HEK293 (cell line): ENCODE data around the gene VOPP1.

Experiments
- KLF16 ChIP-seq: fragments of 450-650 bp; formaldehyde crosslinking; IDR thresholded peaks from 2 replicates; pipeline ENCODE4 v1.5.1; 2017; ENCODE audit warnings: missing biosample characterization, missing genetic modification characterization
- MYNN ChIP-seq: fragments of 450-650 bp; formaldehyde crosslinking; IDR thresholded peaks from 2 replicates; pipeline ENCODE4 v1.5.1; 2016; ENCODE audit warnings: missing biosample characterization, missing genetic modification characterization, borderline replicate concordance
- ZBTB10 ChIP-seq: fragments of 450-650 bp; formaldehyde crosslinking; IDR thresholded peaks from 2 replicates; pipeline ENCODE4 v1.5.1; 2016; ENCODE audit warnings: missing biosample characterization, missing genetic modification characterization
- ZNF48 ChIP-seq: fragments of 450-650 bp; formaldehyde crosslinking; IDR thresholded peaks from 2 replicates; pipeline ENCODE4 v1.5.1; 2016; ENCODE audit warnings: missing biosample characterization, missing genetic modification characterization
- ZNF558 ChIP-seq: fragments of 450-650 bp; formaldehyde crosslinking; IDR thresholded peaks from 2 replicates; pipeline ENCODE4 v1.5.1; 2016; ENCODE audit warnings: missing biosample characterization, missing genetic modification characterization
- ZNF704 ChIP-seq: fragments of 450-650 bp; formaldehyde crosslinking; IDR thresholded peaks from 2 replicates; pipeline ENCODE4 v1.5.1; 2016; ENCODE audit warnings: missing biosample characterization, missing genetic modification characterization
- TF ChIP-seq, protein P1 (sequence below): fragments of 450-650 bp; formaldehyde crosslinking; IDR thresholded peaks from 2 replicates; pipeline ENCODE4 v1.5.1; 2016; ENCODE audit warnings: missing biosample characterization, missing genetic modification characterization

DNA sequence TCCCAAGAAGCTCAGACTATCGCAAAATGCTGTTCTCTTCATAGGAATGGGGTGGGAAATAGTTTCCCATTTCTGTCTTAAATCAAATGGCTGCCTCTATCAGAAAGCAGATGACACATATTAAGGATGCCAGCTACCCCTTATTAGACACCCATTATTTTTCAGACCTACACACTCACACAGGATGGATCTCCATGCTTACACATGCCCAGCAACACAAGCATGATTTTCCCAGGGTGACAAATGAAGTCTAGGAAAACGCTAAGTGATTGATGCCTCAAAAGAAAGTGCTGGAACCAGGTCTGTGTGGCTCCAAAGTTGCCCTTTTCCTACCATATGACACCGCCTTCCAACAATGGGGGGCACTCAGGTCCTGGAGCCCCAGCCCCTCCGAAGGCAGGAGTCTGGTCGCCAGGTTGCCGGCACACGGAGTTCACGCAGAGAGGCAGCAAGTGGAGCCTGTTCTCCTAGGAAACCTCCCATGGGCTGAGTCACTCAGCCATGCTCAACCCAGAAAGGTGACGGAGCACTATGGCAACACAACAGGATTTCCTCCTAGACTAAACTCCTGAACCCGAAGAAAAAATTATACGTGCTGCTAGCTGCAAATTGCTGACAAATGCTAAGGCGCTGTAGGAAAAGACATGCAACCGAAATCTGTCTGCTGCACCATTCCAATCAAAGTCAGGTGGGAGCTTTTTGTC, 19.8 kb downstream of the VOPP1 start:
- TF ChIP-seq, protein P1, sequence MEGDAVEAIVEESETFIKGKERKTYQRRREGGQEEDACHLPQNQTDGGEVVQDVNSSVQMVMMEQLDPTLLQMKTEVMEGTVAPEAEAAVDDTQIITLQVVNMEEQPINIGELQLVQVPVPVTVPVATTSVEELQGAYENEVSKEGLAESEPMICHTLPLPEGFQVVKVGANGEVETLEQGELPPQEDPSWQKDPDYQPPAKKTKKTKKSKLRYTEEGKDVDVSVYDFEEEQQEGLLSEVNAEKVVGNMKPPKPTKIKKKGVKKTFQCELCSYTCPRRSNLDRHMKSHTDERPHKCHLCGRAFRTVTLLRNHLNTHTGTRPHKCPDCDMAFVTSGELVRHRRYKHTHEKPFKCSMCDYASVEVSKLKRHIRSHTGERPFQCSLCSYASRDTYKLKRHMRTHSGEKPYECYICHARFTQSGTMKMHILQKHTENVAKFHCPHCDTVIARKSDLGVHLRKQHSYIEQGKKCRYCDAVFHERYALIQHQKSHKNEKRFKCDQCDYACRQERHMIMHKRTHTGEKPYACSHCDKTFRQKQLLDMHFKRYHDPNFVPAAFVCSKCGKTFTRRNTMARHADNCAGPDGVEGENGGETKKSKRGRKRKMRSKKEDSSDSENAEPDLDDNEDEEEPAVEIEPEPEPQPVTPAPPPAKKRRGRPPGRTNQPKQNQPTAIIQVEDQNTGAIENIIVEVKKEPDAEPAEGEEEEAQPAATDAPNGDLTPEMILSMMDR (tag by site-specific recombination), result no peak
- TF ChIP-seq MYNN (no peak), ZNF704 (no peak), ZNF48 (tag by site-specific recombination) (no peak), ZBTB10 (tag by site-specific recombination) (no peak), KLF16 (no peak), ZNF558 (tag by site-specific recombination) (no peak)
